ENCODE measurements around the gene ACACA. TPM values are rescaled to one million over a fixed set of nuclear protein-coding genes. Genes with fewer than 3 reads are reported as not detected.

ACACA gene
- total and polyA plus RNA-seq, 2 donors (not counting 3 experiments of a cell fraction or from before 2014, with no cell fraction given) = 55.3 to 124 TPM

DNA sequence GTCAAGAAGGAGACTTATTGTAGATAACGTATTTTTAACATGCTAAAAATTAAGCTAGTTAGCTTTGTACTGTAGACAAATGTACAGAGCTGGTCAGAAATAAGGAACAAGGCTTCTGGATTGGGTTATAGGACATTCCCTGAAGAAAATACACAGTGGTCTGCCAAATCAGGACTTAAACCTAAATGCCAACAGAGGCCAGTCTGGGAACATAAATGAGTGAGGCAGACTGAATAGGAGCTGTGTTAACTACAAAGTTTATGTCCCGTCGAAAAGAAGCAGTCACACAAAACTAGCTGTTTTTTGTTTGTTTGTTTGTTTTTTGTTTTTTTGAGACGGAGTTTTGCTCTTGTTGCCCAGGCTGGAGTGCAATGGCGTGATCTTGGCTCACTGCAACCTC is 151.2 kb downstream of the ACACA start:
- dilution Hi-C loops (cut with MboI; ENCODE audit: extremely low pct_ligation_motif_present, low sequenced_read_pairs) = no loop called here
- CTCF ChIA-PET = interaction anchor here (0.9 to 3.7 kb wide), 7 partner anchors 15 to 626 kb away, joined by 3 to 14 read pairs (median 5); no protein-coding TSS in a partner anchor
- FAIRE-seq = no peak

More for the DNA sequence above, 151.2 kb downstream of the ACACA start:
- Histone ChIP-seq H4K20me1 (replicated peaks; ENCODE audit: control insufficient read depth, extremely low read depth, insufficient read depth, low read length) (no peaks in the 10 kb centered on the region), H3K9ac (replicated peaks; ENCODE audit: extremely low read depth, insufficient read depth, low read length) (no peak overlapping the region), H3K4me3 (replicated peaks in 1 of 3; ENCODE audit: insufficient read depth in 1 of 3, low read depth in 1 of 3, low read length in 3 of 3) (no peak overlapping the region), H3K4me2 (ENCODE audit: insufficient read depth, low read length) (no peak overlapping the region), H3K4me1 (ENCODE audit: control insufficient read depth, extremely low read depth, insufficient read depth, low read length) (peaks cover 2% of the 10 kb centered on the region), H3K27ac (ENCODE audit: insufficient read depth, low read depth, low read length) (no peak overlapping the region), H2AFZ (ENCODE audit: low read depth, low read length) (no peak overlapping the region), H3K27me3 (ENCODE audit: control insufficient read depth in 2 of 2, insufficient read depth in 2 of 2, low read length in 2 of 2) (no peaks in the 10 kb centered on the region), H3K79me2 (ENCODE audit: control insufficient read depth, insufficient read depth, low read length) (no peaks in the 10 kb centered on the region), H3K9me3 (replicated peaks; ENCODE audit: control insufficient read depth, insufficient read depth, low read length) (no peaks in the 10 kb centered on the region), H3K36me3 (ENCODE audit: control insufficient read depth in 2 of 2, extremely low read depth in 1 of 2, insufficient read depth in 2 of 2, low read length in 2 of 2) (peaks cover 3 to 15% of the 10 kb centered on the region in 2 experiments), H3K9me1 (replicated peaks; ENCODE audit: control insufficient read depth, extremely low read depth, insufficient read depth, low read length) (no peaks in the 10 kb centered on the region)
- no TSS peak for BruUV-seq (replicated peaks)
- POLR2A ChIA-PET = no interaction called here
- no peak for DNase-seq (ENCODE audit: low read depth, low spot score)
- TF ChIP-seq GATA2 (IDR thresholded peaks at IDR 0.05; ENCODE audit: insufficient read depth, insufficient read length, low read depth, low read length) (no peak), FOS (IDR thresholded peaks at IDR 0.05; ENCODE audit: borderline replicate concordance, insufficient read depth, low read length) (no peak), POLR2A (IDR thresholded peaks at IDR 0.05; ENCODE audit: low read depth, low read length) (no peak), JUN (IDR thresholded peaks at IDR 0.05; ENCODE audit: borderline replicate concordance, insufficient read depth, insufficient read length, low read depth) (no peak), MYC (IDR thresholded peaks at IDR 0.05; ENCODE audit: low read depth, low read length) (no peak), EZH2 (IDR thresholded peaks at IDR 0.05; ENCODE audit: borderline replicate concordance, low read depth, low read length, severe bottlenecking) (no peak), POLR2AphosphoS5 (IDR thresholded peaks at IDR 0.05; ENCODE audit: insufficient read depth, low read depth, low read length) (no peak)
- TF ChIP-seq, protein P1, sequence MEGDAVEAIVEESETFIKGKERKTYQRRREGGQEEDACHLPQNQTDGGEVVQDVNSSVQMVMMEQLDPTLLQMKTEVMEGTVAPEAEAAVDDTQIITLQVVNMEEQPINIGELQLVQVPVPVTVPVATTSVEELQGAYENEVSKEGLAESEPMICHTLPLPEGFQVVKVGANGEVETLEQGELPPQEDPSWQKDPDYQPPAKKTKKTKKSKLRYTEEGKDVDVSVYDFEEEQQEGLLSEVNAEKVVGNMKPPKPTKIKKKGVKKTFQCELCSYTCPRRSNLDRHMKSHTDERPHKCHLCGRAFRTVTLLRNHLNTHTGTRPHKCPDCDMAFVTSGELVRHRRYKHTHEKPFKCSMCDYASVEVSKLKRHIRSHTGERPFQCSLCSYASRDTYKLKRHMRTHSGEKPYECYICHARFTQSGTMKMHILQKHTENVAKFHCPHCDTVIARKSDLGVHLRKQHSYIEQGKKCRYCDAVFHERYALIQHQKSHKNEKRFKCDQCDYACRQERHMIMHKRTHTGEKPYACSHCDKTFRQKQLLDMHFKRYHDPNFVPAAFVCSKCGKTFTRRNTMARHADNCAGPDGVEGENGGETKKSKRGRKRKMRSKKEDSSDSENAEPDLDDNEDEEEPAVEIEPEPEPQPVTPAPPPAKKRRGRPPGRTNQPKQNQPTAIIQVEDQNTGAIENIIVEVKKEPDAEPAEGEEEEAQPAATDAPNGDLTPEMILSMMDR (IDR thresholded peaks at IDR 0.05; ENCODE audit: extremely low read depth in 1 of 2, insufficient read depth in 1 of 2, low read depth in 1 of 2, low read length in 2 of 2) = no peak
- TF ChIP-seq, protein P2, sequence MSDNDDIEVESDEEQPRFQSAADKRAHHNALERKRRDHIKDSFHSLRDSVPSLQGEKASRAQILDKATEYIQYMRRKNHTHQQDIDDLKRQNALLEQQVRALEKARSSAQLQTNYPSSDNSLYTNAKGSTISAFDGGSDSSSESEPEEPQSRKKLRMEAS (IDR thresholded peaks at IDR 0.05; ENCODE audit: insufficient read depth, insufficient read length) = no peak
- intact Hi-C loops (cut with micrococcal nuclease) = loop anchor here (5.0 kb wide), 1 partner anchor 117 kb away; no protein-coding TSS in a partner anchor

Measured in endothelial cell of umbilical vein (primary cell).